ENCODE data around the gene SFXN3.

Gene SFXN3

DNA sequence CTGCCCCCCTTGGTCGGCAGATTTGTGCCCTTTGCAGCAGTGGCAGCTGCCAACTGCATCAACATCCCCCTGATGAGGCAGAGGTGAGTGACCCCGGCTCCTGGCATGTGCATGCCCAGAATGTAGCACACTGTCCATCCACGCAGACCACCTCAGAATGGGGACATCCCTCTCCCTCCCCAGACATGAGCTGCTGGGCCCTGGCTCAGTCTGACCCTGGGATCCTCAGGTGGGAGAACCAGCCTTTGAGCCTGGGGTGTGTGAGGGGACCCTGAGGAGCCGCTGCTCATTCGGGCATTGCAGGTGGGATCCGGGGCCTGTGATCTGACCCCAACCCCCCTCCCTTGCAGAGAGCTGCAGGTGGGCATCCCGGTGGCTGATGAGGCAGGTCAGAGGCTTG lies 5.7 kb downstream of the SFXN3 start:
- no peak for DNase-seq (ENCODE audit: low spot score)

DNA sequence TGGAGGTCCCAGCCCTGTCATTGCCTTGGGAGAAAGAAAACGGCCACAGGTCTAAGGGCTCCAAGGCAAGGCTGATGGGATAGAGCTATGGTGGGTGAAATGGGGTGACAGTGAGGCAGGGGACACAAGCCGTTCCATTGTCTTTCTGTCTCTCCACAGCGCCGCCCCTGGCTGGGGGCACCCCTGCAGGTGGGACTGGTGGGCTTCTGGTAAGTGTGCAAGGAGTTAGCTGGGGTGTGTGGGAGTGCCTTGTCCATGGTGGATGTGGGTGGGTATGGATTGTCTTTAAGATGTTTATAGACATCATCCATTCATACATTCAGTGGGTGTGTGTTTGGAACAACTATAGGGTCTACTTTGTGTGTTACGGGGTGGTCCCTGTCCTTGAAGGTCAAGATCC lies 7.5 kb downstream of the SFXN3 start:
- DNase-seq (ENCODE audit: low spot score), result no peak

DNA sequence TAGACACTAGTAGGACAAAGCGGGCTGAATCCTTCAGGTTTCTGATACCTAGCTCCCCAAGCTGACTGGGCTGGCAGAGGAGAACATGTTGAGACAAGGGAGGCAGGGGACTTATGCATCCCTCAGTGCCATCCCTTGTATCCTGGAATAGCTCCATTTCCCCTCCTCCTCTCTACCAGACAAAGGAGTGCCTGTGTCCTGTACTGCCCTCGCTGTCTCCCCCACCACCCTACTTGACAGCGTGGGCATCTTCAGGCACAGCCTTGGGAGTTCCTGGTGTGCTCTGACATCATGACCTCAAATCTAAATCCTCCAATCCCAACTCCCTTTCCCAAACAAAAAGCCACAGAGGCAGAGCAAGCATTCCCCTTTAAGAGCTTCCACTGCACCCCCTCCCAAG lies 9.0 kb downstream of the SFXN3 start:
- DNase-seq (ENCODE audit: low spot score), result no peak

DNA sequence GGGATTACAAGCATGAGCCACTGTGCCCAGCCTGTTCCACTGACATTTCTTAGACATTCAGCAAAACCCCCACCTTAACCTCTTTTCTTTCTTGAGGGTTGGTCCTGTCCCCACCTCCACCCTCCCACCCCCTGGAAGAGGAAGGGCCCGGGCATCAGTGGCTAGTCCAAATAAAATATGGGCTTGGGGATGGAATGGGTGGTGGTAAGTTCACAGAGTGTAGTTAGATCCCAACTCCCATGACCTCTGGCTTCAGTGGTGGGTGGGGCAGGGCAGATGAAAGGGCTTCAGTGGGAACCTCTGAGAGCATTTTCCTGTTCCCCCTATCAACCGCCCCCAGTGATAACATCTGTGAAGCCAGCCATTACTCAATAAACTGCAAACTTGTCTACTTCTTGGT lies 9.8 kb downstream of the SFXN3 start:
- no peak for DNase-seq (ENCODE audit: low spot score)

DNA sequence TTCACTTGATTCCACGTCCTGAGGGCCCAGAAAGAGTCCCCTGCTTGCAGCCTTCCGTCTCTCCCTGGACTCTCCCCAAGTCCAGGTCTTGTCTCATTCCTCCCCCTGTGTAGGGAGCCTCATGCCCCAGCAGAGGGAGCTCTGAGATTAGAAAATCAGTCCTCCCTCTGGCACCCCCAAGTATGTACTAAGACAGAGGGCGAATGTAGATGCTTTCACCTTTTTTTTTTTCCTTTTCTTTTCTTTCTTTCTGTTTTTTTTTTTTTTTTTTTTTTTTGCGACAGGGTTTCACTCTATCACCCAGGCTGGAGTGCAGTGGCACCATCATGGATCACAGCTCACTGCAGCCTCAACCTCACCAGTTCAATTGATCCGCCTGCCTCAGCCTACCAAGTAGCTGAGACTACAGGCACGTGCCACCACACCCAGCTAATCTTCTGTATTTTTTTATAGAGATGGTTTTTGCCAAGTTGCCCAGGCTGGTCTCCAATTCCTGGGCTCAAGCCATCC lies 10.3 kb downstream of the SFXN3 start:
- peak; percentile 81 for DNase-seq (ENCODE audit: low spot score)

DNA sequence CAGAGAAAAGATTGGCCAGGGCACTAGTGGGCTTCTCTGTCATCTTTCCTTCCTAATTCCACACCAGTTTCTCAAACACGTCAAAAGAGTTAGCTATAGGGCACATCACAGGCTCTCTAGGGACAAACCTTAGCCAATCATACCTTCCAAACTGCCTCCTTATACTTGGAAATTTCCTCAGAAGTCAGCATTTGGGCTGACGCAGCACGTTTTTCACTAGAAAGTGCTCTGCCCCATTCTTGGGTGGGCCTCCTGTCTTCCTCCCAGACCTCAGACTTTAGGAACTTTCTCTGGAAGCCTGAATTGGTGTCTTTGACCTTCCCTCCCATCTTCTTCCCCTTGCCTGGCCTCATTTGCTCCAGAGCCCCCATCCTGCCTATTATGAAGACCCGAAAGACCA lies 11.1 kb downstream of the SFXN3 start:
- DNase-seq (ENCODE audit: low spot score), result no peak

DNA sequence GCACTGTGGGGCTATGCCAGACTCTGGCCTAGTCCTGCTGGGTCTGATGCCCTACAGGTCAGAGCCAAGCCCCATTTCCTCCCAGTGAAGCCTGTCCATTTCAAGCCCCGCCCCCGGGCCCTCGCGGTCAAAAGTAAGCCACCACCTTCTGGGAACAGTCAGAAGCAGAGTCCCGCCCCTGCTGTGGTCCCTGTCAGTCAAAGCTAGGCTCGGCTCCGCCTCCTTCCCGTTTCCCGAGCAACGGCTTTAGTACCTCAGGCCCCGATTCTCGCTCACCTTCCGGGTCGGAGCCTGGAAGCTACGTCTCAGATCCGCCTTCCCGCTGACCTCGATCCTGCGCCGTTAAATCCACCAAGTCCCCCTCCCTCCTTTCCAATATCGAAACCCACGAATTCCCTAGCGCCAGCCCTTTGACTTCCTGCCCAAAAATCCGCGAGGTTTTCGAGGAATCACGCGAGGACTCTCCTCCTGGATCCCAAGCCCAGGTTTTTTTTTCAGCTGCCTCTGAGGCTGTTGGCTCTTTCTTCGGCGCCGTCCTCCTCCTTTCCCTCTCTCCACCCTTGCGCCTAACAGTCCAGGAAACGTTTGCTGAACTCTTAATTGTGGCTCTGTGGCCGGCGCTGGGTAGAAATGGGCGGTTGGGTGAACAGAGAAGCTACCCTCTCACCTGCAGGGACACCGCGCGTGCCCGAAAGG lies 11.8 kb downstream of the SFXN3 start:
- peak; percentile 85 for DNase-seq (ENCODE audit: low spot score)

DNA sequence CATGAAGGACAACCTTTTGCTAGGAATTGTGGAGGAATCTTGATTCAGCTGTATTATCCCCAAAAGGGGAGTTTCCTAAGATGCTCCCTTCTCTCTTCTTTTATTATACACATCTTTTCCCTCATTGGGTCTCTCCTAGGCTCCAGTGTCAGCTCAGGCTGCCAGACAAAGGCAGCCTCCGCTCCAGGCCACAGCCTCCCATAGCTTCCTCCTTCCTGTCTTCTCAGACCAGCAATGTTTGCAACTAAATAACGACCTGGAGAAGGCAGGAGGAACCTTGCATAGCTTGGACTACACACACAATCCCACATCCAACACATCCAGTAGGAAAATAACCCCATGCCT lies 12.3 kb downstream of the SFXN3 start:
- DNase-seq (ENCODE audit: low spot score), result no peak

DNA sequence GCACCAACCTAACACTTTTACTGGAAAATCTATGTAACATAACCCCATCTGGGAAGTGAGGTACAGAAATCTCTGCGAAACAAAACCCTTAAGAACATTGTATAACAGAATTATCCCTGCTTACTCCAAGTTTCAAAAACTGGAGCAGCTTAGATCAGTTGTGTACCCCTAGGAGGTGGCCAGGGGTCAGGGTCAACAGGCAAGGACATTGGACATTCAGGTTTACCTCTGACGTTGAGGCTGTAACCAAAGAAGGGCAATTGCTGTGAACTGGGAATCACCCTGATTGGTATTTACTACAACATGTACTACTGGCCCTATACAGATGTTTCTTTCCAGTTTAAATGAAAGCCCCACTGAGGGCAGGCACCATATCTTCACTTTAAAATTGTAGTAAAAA lies 13.1 kb downstream of the SFXN3 start:
- no peak for DNase-seq (ENCODE audit: low spot score)

DNA sequence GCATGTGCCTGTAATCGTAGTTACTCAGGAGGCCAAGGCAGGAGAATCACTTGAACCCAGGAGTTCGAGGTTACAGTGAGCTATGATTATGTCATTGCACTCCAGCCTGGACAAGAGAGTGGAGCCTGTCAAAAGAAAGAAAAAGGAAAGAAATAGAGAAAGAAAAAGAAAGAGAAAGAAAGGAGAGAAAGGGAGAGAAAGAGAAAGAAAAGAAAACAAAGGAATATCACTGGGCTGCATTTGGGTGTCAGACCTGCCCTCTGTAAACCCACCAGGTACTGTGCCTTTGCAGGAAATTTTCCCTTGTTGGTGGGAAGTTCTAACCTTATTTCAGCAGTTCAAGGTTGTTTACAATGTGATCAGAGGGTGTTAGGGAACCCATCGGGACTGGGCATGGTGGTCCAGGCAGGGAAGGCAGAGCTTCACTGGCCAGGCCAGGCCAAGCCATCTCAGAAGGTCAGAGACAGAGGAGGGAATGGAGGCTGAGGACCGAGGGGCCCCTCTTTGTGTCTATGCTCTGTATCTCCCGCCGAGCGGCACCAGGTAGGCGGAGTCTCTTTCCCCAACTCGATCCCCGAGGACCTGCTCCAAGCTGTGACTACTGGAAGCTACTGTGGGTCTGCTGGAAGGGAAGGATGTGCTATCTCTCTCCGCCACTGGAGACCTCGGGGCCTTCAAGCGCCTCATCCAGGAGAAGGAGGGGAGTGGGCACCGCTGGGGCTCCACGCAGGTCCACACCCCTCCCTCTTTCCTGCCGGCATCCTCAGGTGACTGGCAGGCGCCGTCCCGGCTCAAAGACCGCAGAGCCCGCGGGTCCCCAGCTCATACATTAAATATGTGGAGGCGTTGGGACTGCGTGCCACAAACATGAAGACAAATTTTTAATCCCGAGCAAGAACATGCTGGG lies 15.6 kb downstream of the SFXN3 start:
- no peak for DNase-seq (ENCODE audit: low spot score)

DNA sequence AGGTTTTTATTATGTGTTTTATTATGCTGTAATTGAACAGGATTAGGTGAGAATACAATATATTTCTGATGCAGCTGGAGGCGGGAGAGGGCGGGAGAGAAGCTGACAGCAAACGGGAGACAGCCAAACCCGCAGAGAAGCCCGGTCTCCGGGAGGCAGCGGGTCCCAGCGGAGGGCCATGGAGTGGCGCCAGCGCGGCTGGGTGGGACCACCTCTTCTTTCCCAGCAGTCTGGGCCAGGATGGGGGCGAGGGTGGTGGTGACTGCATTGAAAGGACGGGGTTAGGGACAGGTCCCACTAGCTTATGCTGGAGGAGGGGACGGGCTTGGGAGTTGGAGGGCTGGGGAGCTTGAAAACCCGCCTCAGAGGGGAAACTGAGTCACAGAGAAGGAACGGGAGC lies 16.2 kb downstream of the SFXN3 start:
- DNase-seq (ENCODE audit: low spot score), result no peak

DNA sequence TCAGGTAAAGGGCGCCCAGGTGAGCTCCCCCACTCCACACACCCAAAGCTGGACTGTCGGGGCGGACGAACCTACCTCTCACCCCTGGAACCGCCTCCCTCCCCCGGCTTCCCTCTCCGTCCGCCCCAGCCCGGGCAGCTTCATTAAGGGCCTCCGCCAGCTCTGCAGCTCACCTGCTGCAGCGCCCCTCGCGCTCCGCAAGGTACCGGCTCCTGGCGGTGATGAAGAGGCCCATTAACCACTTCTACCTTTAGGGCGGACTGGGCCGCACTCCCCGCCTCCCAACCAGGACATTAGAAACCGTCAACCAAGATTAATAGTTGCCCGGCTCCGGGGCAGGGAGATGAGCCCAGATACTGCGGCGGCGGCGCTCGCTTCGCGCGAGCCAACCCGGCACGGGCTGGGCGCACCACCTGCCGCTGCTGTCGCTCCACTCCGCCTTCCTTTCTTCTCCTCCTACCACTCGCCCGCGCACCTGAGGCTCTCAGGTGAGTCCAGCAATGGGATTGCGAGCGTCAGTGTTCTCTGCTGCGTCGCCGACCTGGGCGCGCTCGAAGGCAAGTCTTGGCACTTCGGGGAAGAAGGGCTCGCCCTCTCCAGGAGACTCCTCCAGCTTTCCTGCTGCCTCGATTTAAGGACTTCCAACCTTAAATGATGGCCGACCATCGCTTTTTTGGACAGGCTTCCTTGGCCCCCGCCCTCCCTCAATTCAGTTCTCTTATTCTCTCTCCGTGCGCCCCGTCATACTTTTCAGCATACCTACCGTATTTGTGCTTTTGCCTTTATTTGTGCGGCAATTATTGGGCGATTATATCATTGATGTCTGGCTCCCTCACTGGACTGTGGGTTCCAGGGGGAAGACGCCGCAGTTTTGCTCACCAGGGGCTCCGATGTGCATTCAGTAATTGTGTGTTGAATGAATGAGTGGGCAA lies 17.2 kb downstream of the SFXN3 start:
- no peak for DNase-seq (ENCODE audit: low spot score)

DNA sequence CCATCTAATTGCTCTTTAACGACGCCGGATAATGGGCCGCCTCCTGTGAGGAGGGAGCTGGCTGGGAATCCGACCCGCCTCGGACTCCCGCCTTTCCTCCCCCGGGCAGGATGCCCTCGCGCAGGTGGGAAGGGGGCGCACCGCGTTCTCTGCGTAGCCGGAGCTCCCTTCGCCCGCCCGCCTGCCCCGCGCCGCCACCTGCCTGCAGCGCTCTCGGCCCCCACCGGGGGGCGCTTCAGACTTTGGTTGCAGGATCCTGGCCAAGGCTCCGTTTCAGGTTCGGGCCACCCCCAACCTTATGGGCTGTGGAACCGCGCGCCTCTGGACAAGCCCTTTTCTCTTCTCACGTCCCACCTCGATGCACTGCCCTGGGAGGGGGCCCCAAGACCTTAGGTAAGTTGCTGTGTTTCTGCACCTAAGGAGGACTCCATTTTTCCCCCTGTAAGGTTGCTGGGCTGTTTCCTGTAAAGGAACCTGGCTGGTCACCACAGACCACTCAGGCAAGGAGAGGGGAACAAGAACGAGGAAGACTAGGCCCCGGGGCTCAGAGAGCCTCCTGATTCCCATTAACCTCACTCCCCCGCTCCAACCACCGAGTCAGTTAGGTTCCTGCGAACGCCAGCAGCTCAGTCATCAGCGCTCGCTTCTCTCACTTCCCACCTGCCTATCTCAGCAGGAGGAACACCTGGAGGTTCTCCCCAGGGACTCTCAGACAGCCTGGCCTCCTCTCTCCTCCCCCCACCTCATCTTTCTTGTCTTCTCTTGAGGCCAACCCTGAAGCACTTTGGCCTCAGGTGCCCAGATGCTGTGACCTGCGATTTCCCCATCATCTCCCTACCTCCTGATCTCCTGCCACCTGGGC lies 19.4 kb downstream of the SFXN3 start:
- DNase-seq (ENCODE audit: low spot score), result peak; percentile 82

DNA sequence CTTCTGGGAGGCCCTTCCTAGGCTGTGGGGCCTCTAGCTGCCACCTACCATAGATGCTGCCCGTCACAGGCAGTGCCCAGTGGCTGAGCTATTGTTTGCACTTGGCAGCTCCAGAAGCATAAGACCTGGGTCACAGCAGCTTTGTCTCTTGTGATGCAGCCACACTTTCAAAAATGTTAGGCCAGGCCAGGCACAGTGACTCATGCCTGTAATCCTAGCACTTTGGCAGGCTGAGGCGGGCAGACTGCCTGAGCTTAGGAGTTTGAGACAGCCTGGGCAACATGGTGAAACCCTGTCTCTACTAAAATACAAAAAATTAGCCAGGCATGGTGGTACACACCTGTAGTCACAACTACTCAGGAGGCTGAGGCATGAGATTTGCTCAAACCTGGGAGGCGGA lies 21.3 kb downstream of the SFXN3 start:
- DNase-seq (ENCODE audit: low spot score), result no peak

DNA sequence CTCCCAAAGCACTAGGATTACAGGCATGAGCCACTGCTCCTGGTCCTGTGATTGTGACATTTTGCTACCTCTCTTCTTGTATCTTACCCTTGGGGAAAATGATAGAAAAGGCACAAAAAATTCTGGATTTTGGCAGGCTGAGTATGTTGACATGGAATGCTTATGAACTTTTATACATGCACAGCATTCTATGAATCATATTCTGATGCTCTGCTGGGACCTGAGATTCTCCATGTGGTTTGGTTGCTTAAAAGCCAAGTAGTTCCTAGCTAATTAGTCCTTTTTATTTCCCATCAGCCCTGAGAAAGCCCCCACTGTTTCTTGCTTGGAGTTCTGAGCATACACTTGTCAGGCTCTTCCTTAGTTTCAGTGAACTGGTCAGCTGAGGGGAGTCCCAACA lies 22.5 kb downstream of the SFXN3 start:
- no peak for DNase-seq (ENCODE audit: low spot score)

DNA sequence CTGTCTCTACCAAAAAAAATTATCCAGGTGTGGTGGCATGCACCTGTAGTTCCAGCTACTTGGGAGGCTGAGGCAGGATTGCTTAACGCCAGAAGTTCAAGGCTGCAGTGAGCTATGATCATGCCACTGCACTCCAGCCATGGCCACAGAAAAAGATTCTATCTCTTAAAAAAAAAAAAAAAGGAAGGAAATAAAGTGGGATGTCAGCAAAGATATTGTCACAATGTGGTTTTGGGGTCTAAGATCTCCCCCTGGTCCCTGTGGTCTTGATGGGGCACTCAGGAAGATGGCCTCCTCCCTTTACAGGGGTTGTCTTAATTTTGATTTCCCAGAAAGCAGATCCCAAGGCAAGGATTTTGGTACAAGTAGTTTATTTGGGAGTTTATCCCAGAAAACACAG lies 23.3 kb downstream of the SFXN3 start:
- no peak for DNase-seq (ENCODE audit: low spot score)

DNA sequence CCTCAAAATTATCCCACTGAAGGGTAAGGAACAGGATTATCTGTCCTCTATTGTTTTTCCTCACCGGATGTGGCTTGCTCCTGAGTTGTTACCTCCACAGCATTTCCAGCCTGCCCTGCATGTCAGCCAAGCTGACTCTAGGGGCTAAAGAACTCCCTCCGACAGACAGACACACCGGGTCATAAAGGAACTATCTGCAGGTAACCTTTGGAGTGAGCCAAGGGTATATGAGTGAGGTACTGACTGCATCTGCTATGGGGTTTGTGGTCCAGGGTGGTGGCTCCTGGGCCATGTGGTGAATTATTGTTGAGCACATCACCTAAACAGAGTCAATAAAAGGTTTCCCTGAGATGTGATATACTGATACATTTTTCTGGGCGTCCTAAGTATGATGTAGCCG lies 23.8 kb downstream of the SFXN3 start:
- no peak for DNase-seq (ENCODE audit: low spot score)

DNA sequence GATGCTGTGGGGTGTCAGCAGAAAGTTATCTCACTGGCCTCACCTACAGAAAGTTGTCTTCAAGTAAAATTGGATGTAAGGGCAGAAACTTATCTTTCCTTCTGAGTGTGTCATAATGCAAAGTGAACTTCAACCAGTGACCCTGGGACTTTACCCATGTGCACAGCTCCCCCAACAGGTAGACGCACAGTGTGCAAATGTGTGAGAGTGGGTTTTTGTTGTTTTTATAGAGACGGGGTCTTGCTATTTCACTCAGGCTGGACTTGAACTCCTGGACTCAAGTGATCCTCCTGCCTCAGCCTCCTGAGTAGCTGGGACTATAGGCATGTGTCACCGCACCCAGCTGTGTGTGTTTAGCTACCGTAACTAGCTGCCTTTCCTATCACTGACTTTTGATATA lies 24.4 kb downstream of the SFXN3 start:
- no peak for DNase-seq (ENCODE audit: low spot score)

DNA sequence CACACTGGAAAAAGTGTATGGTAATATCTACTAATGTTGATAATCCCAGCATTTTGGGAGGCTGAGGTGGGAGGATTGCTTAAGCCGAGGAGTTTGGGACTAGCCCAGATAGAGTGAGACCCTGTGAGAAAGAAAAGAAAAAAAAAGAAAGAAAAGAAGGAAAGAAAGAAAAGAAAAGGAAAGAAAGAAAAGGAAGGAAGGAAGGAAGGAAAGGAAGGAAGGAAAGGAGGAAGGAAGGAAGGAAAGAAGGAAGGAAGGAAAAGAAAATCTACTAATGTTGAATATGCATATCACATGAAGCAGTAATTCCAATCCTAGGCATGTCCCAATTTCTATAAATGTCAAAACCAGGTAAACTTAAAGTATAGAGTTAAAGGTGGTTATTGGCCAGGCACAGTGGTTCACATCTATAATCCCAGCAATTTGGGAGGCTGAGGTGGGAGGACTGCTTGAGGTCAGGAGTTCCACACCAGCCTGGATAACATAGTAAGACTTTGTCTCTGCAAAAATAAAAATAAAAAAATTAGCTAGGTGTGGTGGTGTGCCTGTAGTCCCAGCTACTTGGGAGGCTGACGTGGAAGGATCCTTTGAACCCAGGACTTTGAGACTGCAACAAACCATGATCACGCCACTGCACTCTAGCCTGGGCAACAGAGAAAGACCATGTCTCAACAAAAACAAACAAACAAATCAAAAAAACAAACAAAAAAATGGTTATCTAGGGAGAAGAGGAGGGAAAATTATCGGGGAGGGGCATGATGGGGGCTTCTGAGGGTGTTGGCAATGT lies 25.5 kb downstream of the SFXN3 start:
- DNase-seq (ENCODE audit: low spot score), result no peak

Measured in HuH-7 (cell line).